A549 (cell line): ENCODE data around the gene OPN1MW3. TPM values are rescaled to one million over a fixed set of nuclear protein-coding genes. Genes with fewer than 3 reads are reported as not detected.

Source experiments
- ATAC-seq, 2 experiments: fragments of 200-7000 bp in 1 of 2; fragments of >200 bp in 1 of 2; cut with Nextera tagmentation in 1 of 2; cut with Tn5 transposase in 1 of 2; 3 replicates each; pipeline versions ENCODE4 v1.8.0 to v1.9.1; 2018 to 2020; ENCODE audit warnings: mild to moderate bottlenecking in 1 of 2, moderate library complexity in 1 of 2
- CTCF ChIA-PET: fragments of 300-600 bp; sonication (Branson Sonifier 250); formaldehyde crosslinking; extraction: SDS; loops from one replicate; lab custom pipeline; 2021; ENCODE audit warnings: antibody characterized with exemption, inconsistent platforms; lab: Yijun Ruan, JAX
- POLR2A ChIA-PET: fragments of 350-600 bp; formaldehyde crosslinking; extraction: SDS; loops from one replicate; lab custom pipeline; 2021; ENCODE audit warnings: antibody characterized with exemption, inconsistent platforms; lab: Yijun Ruan, JAX
- DNase-seq, 2 experiments: peaks; one replicate each; pipeline versions ENCODE4 v3.0.0 to v3.0.0-alpha.2; 2011 to 2016; ENCODE audit warnings: low read depth in 1 of 2, low spot score in 1 of 2
- FAIRE-seq: peaks from 2 replicates; lab custom pipeline; 2011; peaks lifted over from hg19 to GRCh38; lab: Jason Lieb, UNC
- H3K27ac ChIP-seq, 2 experiments: fragments of >200 bp; sonication (Bioruptor Twin); formaldehyde crosslinking; 3 replicates each; pipeline ENCODE4 v1.5.1; 2016 to 2017
- H3K4me1 ChIP-seq: fragments of >200 bp; sonication (Bioruptor Twin); formaldehyde crosslinking; 3 replicates; pipeline ENCODE4 v1.6.1; 2016
- H3K4me2 ChIP-seq: fragments of >200 bp; sonication (Bioruptor Twin); formaldehyde crosslinking; 3 replicates; pipeline ENCODE4 v1.6.1; 2016
- H3K4me3 ChIP-seq: fragments of >200 bp; sonication (Bioruptor Twin); formaldehyde crosslinking; 3 replicates; pipeline ENCODE4 v1.5.1; 2016
- H3K9me3 ChIP-seq: fragments of >200 bp; sonication (Bioruptor Twin); formaldehyde crosslinking; 3 replicates; pipeline ENCODE4 v1.6.1; 2016
- ATOH8 ChIP-seq: fragments of 250-450 bp; sonication (Bioruptor Pico); IDR thresholded peaks from 2 replicates; pipeline ENCODE4 v1.5.0; 2020; ENCODE audit warnings: low read depth, mild to moderate bottlenecking, moderate library complexity
- BHLHE40 ChIP-seq: IDR thresholded peaks from 2 replicates; pipeline ENCODE4 v1.6.1; 2012; ENCODE audit warnings: low read depth, low read length, inconsistent platforms
- CBX8 ChIP-seq: fragments of 200-600 bp; sonication (generic); IDR thresholded peaks from 2 replicates; pipeline ENCODE4 v1.6.1; 2016
- CTCF ChIP-seq: fragments of >200 bp; sonication (Bioruptor Twin); formaldehyde crosslinking; IDR thresholded peaks from 3 replicates; pipeline ENCODE4 v1.5.1; 2016
- E2F6 ChIP-seq: IDR thresholded peaks from 2 replicates; pipeline ENCODE4 v1.6.1; 2012; ENCODE audit warnings: low read depth, borderline replicate concordance
- EHMT2 ChIP-seq: fragments of 200-600 bp; sonication (generic); IDR thresholded peaks from 2 replicates; pipeline ENCODE4 v1.6.1; 2016; ENCODE audit warnings: antibody characterized with exemption, low read depth, mild to moderate bottlenecking, moderate library complexity
- ELK1 ChIP-seq: fragments of 150-350 bp; IDR thresholded peaks from 2 replicates; pipeline ENCODE4 v1.6.1; 2014; ENCODE audit warnings: low read depth, mild to moderate bottlenecking, low read length
- ESRRA ChIP-seq: fragments of 150-350 bp; IDR thresholded peaks from 2 replicates; pipeline ENCODE4 v1.6.1; 2014; ENCODE audit warnings: mild to moderate bottlenecking, low read length, borderline replicate concordance
- FOSL2 ChIP-seq, 2 experiments: fragments of 450-650 bp in 1 of 2; fragments of >200 bp in 1 of 2; sonication (Bioruptor Twin) in 1 of 2; formaldehyde crosslinking; IDR thresholded peaks; 2 replicates each; pipeline versions ENCODE4 v1.5.0 to v1.6.1; 2016 to 2020; ENCODE audit warnings: mild to moderate bottlenecking in 1 of 2, moderate library complexity in 1 of 2
- GATA3 ChIP-seq: IDR thresholded peaks from 2 replicates; pipeline ENCODE4 v1.6.1; 2012; ENCODE audit warnings: borderline replicate concordance
- HES2 ChIP-seq: fragments of >200 bp; sonication (Bioruptor Twin); formaldehyde crosslinking; IDR thresholded peaks from 2 replicates; pipeline ENCODE4 v1.6.1; 2016
- HEYL ChIP-seq: fragments of 250-450 bp; sonication (Bioruptor Pico); IDR thresholded peaks from 2 replicates; pipeline ENCODE4 v1.8.0; 2021; ENCODE audit warnings: mild to moderate bottlenecking, moderate library complexity
- HOXA7 ChIP-seq: fragments of 250-450 bp; sonication (Bioruptor Pico); IDR thresholded peaks from 2 replicates; pipeline ENCODE4 v1.5.0; 2020; ENCODE audit warnings: mild to moderate bottlenecking, moderate library complexity
- JUN ChIP-seq, 2 experiments: fragments of >200 bp; sonication (Bioruptor Twin); formaldehyde crosslinking; IDR thresholded peaks; 2 replicates in 1 of 2; 3 replicates in 1 of 2; pipeline ENCODE4 v1.6.1; 2016 to 2017
- KDM5A ChIP-seq: fragments of 200-600 bp; sonication (generic); IDR thresholded peaks from 2 replicates; pipeline ENCODE4 v1.6.1; 2016; ENCODE audit warnings: antibody characterized with exemption, mild to moderate bottlenecking
- MYC ChIP-seq: IDR thresholded peaks from 2 replicates; pipeline ENCODE4 v1.6.1; 2012; ENCODE audit warnings: mild to moderate bottlenecking, inconsistent platforms, low read length, improper control_type of control experiment, borderline replicate concordance
- POLR2AphosphoS2 ChIP-seq: conservative IDR thresholded peaks from 2 replicates; pipeline ENCODE4 v1.6.1; 2012; ENCODE audit warnings: low read length, improper control_type of control experiment, inconsistent platforms
- RARB ChIP-seq: fragments of 250-450 bp; sonication (Bioruptor Pico); IDR thresholded peaks from 2 replicates; pipeline ENCODE4 v1.8.0; 2021; ENCODE audit warnings: mild to moderate bottlenecking, moderate library complexity
- REST ChIP-seq: fragments of 200-600 bp; sonication (generic); IDR thresholded peaks from 2 replicates; pipeline ENCODE4 v1.6.1; 2016; ENCODE audit warnings: antibody characterized with exemption, mild to moderate bottlenecking, moderate library complexity
- RFX5 ChIP-seq: fragments of 450-650 bp; IDR thresholded peaks from 2 replicates; pipeline ENCODE4 v1.7.1; 2014; ENCODE audit warnings: antibody characterized with exemption, mild to moderate bottlenecking, moderate library complexity
- RNF2 ChIP-seq: fragments of 200-600 bp; sonication (generic); IDR thresholded peaks from 2 replicates; pipeline ENCODE4 v1.6.1; 2016; ENCODE audit warnings: low read depth, mild to moderate bottlenecking, antibody characterized with exemption, moderate library complexity, borderline replicate concordance
- SMC3 ChIP-seq: fragments of >200 bp; sonication (Bioruptor Twin); formaldehyde crosslinking; IDR thresholded peaks from 3 replicates; pipeline ENCODE4 v1.6.1; 2018; ENCODE audit warnings: inconsistent platforms
- SREBF2 ChIP-seq: fragments of 450-650 bp; IDR thresholded peaks from 2 replicates; pipeline ENCODE4 v1.6.1; 2014; ENCODE audit warnings: mild to moderate bottlenecking, moderate library complexity
- TFCP2L1 ChIP-seq: fragments of 250-450 bp; sonication (Bioruptor Pico); IDR thresholded peaks from 2 replicates; pipeline ENCODE4 v1.5.0; 2021; ENCODE audit warnings: mild to moderate bottlenecking
- USF2 ChIP-seq: fragments of 450-650 bp; IDR thresholded peaks from 2 replicates; pipeline ENCODE4 v1.6.1; 2014; ENCODE audit warnings: antibody characterized with exemption
- ZNF302 ChIP-seq: fragments of 250-450 bp; sonication (Bioruptor Pico); IDR thresholded peaks from 2 replicates; pipeline ENCODE4 v1.9.0; 2021; ENCODE audit warnings: inconsistent platforms, mild to moderate bottlenecking, moderate library complexity
- WGBS: methylation state at CpG from one replicate; pipeline ENCODE4 v1.1.6; 2017; ENCODE audit errors: missing lambda C conversion rate; 5-methylcytosine and 5-hydroxymethylcytosine counted together
- polyA plus RNA-seq, 4 experiments: library from polyadenylated mRNA; depleted of rRNA in 3 of 4; stranded (reverse); fragments of >200 nt; fragmentation: RNase III in 1 of 4; extraction: RNeasy Plus Mini Kit Qiagen cat#74134 plus additional on column Dnase treatment in 1 of 4; gene quantifications; 2 replicates in 3 of 4; 3 replicates in 1 of 4; pipeline ENCODE4 v1.2.3, GENCODE V29; 2011 to 2017

OPN1MW3 gene
- polyA plus RNA-seq, 2 of the 4 experiments (the other 2 are of a cell fraction) = not detected

- TF ChIP-seq REST (no peak), EHMT2 (no peak), TFCP2L1 (CRISPR knock-in tag) (no peak), SMC3 (no peak), ATOH8 (CRISPR knock-in tag) (no peak), CBX8 (no peak), ELK1 (no peak), KDM5A (no peak)
Measured at GRCh38 chrX:154296731-154297130, 39.3 kb downstream of the OPN1MW3 start (continued).

- FAIRE-seq = no peak
- Histone ChIP-seq H3K9me3 (no peaks in the 10 kb centered on the region), H3K4me3 (no peak overlapping the region), H3K27ac (no peak overlapping the region), H3K4me2 (no peak overlapping the region), H3K4me1 (no peaks in the 10 kb centered on the region)
- WGBS = 78% methylated on average over 5 of the region's 7 CpGs
- ChIA-PET POLR2A (no interaction called here), CTCF (interaction anchor here (3.6 to 4.5 kb wide), 2 partner anchors 11 to 19 kb away, joined by 10 to 31 read pairs; no protein-coding TSS in a partner anchor)
- TF ChIP-seq GATA3 (no peak), JUN (IDR thresholded peaks at IDR 0.05) (no peak), HES2 (no peak), USF2 (no peak), FOSL2 (IDR thresholded peaks at IDR 0.05) (no peak), FOSL2 (CRISPR knock-in tag; IDR thresholded peaks at IDR 0.05) (no peak), E2F6 (no peak), HOXA7 (no peak), RNF2 (no peak), SMC3 (no peak), ZNF302 (CRISPR knock-in tag) (no peak), ESRRA (no peak), POLR2AphosphoS2 (no peak), CTCF (no peak), HEYL (no peak), MYC (no peak), RARB (CRISPR knock-in tag) (no peak), SREBF2 (no peak), RFX5 (no peak), BHLHE40 (no peak), CBX8 (no peak)
- ATAC-seq = no peak
- DNase-seq = no peak
Measured at GRCh38 chrX:154298312-154298711, 40.9 kb downstream of the OPN1MW3 start.
